Colonic mucosa (tissue), 4 donors: ENCODE data around the gene GMCL2. TPM values are rescaled to one million over a fixed set of nuclear protein-coding genes. Genes with fewer than 3 reads are reported as not detected.
A peak's percentile ranks its signal among the peaks of the same experiment; 100 is the strongest.

Source experiments
- DNase-seq: peaks from one replicate; pipeline ENCODE4 v3.0.0-alpha.2; 2020
- H3K27ac ChIP-seq: fragments of 200-600 bp; one replicate; pipeline ENCODE4 v1.8.0; 2021
- H3K27me3 ChIP-seq: fragments of 200-600 bp; one replicate; pipeline ENCODE4 v1.8.0; 2021
- H3K36me3 ChIP-seq: fragments of 200-600 bp; one replicate; pipeline ENCODE4 v1.8.0; 2021
- H3K4me1 ChIP-seq: fragments of 200-600 bp; one replicate; pipeline ENCODE4 v1.8.0; 2021; ENCODE audit warnings: mild to moderate bottlenecking
- H3K4me3 ChIP-seq: fragments of 200-600 bp; one replicate; pipeline ENCODE4 v1.8.0; 2021
- H3K9ac ChIP-seq, 2 donors: one replicate each; pipeline ENCODE4 v1.7.0; 2013; ENCODE audit warnings: control low read depth in 2 of 2, low read depth in 2 of 2, low read length in 2 of 2
- H3K9me3 ChIP-seq: fragments of 200-600 bp; one replicate; pipeline ENCODE4 v1.8.0; 2021
- intact Hi-C: fragments of 100-400 bp; cut with DNase I; formaldehyde crosslinking; loops from one replicate; pipeline ENCODE4 v1.14.1; 2022
- total RNA-seq, 2 donors: library from RNA; stranded (reverse); fragmentation: NEBNext Ultra II Directional in 1 of 2; extraction: Animal tissue kit (Norgen Biotek cat#: 25700) in 1 of 2; gene quantifications; one replicate each; pipeline ENCODE4 v1.2.1, GENCODE V29; 2021
- TF ChIP-seq, protein P1 (sequence below): fragments of 200-600 bp; IDR thresholded peaks from one replicate; pipeline ENCODE4 v1.8.0; 2022; ENCODE audit warnings: antibody characterized with exemption, mild to moderate bottlenecking
- donor health status: healthy.
- donor health status: DM: no; HTN: no; CAD: no.
- donor health status: DM: no; HTN: no; CAD: no.

The GMCL2 gene
- total RNA-seq, 2 donors from 2014 or later = not detected

DNA sequence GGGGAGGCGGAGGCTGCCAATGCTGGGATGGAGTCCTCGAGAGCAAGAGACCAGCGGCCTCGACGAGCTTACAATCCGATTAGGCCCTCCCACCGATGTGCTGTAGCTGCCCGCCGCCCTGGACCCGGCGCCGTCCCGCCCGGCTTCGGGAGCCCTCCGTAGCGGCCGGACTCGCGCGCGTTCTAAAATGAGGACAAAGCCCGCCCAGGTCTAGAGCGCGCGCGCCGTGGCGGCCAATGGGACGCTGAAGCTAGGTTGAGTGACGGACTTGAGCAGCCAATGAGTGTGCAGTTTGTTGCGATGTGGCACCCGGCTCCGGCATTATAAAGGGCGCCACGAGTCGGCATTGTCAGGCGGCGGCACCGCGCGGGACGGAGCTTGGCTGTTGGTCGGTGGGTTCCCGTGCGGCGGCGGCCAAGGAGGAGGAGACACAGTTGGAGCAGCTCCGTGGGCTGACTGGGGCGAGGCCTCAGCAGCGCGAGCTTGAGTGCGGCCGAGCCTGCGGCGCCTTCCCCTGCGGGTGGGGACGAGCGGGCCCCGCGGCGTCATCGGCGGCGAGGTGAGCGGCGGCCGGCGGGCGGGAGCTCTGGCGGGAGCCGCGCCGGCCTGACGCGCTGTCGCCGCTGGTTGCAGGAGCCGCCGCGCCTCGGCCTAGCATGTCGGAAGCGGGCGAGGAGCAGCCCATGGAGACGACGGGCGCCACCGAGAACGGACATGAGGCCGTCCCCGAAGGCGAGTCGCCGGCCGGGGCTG, 17.2 kb upstream of the GMCL2 start, which contains the start of gene HNRNPAB:
TSS of gene HNRNPAB (plus strand) at position 352 of the 753 bp plus-strand sequence. CDS start at position 657, 305 bp downstream.
- intact Hi-C loops = no loop called here
- no peaks in the 10 kb centered on the region for H3K36me3 ChIP-seq
- no peaks in the 10 kb centered on the region for H3K9me3 ChIP-seq
- H3K4me3 ChIP-seq = peak within 1 kb of the TSS; percentile 90
- H3K27ac ChIP-seq = peak within 1 kb of the TSS; percentile 95
- H3K4me1 ChIP-seq = peaks cover 22% of the 10 kb centered on the region
- TF ChIP-seq, protein P1, sequence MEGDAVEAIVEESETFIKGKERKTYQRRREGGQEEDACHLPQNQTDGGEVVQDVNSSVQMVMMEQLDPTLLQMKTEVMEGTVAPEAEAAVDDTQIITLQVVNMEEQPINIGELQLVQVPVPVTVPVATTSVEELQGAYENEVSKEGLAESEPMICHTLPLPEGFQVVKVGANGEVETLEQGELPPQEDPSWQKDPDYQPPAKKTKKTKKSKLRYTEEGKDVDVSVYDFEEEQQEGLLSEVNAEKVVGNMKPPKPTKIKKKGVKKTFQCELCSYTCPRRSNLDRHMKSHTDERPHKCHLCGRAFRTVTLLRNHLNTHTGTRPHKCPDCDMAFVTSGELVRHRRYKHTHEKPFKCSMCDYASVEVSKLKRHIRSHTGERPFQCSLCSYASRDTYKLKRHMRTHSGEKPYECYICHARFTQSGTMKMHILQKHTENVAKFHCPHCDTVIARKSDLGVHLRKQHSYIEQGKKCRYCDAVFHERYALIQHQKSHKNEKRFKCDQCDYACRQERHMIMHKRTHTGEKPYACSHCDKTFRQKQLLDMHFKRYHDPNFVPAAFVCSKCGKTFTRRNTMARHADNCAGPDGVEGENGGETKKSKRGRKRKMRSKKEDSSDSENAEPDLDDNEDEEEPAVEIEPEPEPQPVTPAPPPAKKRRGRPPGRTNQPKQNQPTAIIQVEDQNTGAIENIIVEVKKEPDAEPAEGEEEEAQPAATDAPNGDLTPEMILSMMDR = no peak
- H3K27me3 ChIP-seq = no peaks in the 10 kb centered on the region
- H3K9ac ChIP-seq = peak within 1 kb of the TSS; percentile 97 to 99
- DNase-seq = peak; percentile 96

DNA sequence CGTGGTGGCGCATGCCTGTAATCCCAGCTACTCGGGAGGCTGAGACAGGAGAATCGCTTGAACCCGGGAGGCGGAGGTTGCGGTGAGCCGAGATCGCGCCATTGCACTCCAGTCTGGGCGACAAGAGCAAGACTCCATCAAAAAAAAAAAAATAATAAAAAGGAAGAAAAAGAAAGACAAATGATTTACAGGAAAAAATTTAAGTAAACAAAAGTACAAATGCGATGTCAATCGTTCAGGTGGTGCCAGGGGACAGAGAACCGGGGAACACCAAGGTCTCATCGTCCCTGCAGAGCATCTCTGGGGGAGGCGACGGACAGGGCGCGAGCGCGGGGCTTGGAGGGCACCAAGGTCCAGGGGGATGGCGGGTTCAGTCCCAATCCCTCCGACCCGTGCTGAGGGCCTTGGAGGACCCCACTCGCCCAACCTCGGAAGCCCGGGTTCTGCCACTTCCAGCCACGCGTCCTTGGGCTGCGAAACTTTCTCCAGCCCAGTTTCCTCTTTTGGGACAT, 16.6 kb upstream of the GMCL2 start:
- peak overlapping the region; percentile 95 for H3K27ac ChIP-seq

DNA sequence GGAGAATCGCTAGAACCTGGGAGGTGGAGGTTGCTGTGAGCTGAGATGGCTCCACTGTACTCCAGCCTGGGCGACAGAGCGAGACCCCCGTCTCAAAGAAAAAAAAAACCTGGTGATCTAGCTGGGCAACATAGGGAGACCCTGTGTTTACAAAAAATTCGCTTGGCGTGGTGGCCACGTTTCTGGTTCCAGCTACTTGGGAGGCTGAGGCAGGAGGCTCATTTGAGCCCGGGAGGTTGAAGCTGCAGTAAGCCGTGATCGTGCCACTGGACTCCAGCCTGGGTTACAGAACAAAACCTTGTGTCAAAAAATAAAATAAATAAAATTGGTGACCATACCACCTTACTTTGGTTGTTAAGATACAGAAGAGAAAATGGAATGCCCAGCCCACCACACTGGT, 15.4 kb upstream of the GMCL2 start:
- intact Hi-C loops = no loop called here
- Histone ChIP-seq H3K36me3 (no peaks in the 10 kb centered on the region), H3K9me3 (no peaks in the 10 kb centered on the region), H3K27me3 (no peaks in the 10 kb centered on the region), H3K4me1 (peaks cover 13% of the 10 kb centered on the region), H3K9ac (no peak overlapping the region), H3K4me3 (no peak overlapping the region), H3K27ac (no peak overlapping the region)
- TF ChIP-seq, protein P1 = no peak
- DNase-seq = no peak

More for the DNA sequence above, 16.6 kb upstream of the GMCL2 start:
- Histone ChIP-seq H3K4me3 (peak overlapping the region; percentile 90), H3K9ac (peak overlapping the region; percentile 75 to 97), H3K4me1 (peaks cover 16% of the 10 kb centered on the region), H3K27me3 (no peaks in the 10 kb centered on the region), H3K9me3 (no peaks in the 10 kb centered on the region), H3K36me3 (no peaks in the 10 kb centered on the region)
- intact Hi-C loops = no loop called here
- TF ChIP-seq, protein P1 = no peak
- DNase-seq = no peak

DNA sequence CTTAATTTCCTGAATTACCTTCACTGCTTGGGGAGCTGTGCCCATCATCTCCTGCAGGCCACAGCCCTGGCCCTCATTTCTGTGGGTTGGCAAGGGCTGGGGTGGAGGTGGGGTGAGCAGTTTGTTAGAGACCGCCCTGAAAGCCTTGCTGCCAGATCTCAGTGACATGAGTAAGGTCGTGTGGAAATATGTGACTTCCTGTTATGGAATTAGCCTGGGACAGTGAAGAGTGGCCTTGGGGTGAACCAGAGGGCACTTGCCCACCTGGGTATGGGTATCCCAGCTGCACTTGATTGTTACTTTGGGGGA, 14.7 kb upstream of the GMCL2 start:
- Histone ChIP-seq H3K4me1 (peaks cover 12% of the 10 kb centered on the region), H3K36me3 (no peaks in the 10 kb centered on the region), H3K9me3 (no peaks in the 10 kb centered on the region), H3K4me3 (no peak overlapping the region), H3K27ac (no peak overlapping the region), H3K9ac (peak overlapping the region in 1 of 2 donors; percentile 6), H3K27me3 (no peaks in the 10 kb centered on the region)
- TF ChIP-seq, protein P1 = no peak
- DNase-seq = no peak
- intact Hi-C loops = no loop called here

DNA sequence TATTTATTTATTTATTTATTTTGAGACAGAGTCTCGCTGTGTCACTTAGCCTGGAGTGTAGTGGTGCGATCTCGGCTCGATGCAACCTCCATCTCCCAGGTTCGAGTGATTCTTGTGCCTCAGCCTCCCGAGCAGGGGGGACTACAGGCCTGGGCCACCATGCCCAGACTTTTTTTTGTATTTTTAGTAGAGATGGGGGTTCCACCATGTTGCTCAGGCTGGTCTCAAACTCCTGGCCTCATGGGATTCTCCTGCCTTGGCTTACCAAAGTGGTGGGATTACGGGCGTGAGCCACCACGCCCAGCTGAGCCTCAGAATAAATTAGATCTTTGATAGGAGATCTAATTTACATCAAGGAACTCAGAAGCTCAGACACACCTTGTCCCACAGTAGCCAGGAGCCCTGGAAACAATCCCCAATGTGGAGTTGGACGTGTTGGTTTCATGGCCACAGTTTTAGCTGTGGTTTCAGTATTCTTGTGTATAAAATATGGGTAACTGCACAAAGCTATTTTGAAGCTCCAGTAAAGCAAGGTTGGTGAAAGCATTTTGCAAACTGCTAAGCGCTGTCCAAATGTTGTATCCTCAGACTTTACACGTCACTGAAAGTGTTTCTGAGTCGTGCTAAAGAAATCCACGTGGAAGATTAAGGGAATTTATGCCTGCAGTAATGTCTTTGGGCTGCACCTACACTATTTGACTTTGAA, 14.2 kb upstream of the GMCL2 start:
- TF ChIP-seq, protein P1 = no peak
- Histone ChIP-seq H3K9ac (peak overlapping the region in 1 of 2 donors; percentile 6), H3K27me3 (no peaks in the 10 kb centered on the region), H3K4me1 (peaks cover 7% of the 10 kb centered on the region), H3K4me3 (no peak overlapping the region), H3K36me3 (no peaks in the 10 kb centered on the region), H3K9me3 (no peaks in the 10 kb centered on the region), H3K27ac (no peak overlapping the region)
- no peak for DNase-seq
- intact Hi-C loops = no loop called here
